ENCODE measurements around the gene SH2D7.

SH2D7 gene

GRCh38 chr15:78104566-78105475, 12.5 kb downstream of the SH2D7 start:
- no peak for DNase-seq (ENCODE audit: low read depth)

GRCh38 chr15:78105476-78106241, 13.3 kb downstream of the SH2D7 start:
- no peak for DNase-seq (ENCODE audit: low read depth)

GRCh38 chr15:78107471-78107870, 15.1 kb downstream of the SH2D7 start:
- DNase-seq (ENCODE audit: low read depth) = no peak

GRCh38 chr15:78108300-78109084, 16.1 kb downstream of the SH2D7 start:
- peak; percentile 66 for DNase-seq (ENCODE audit: low read depth)

- DNase-seq (ENCODE audit: low read depth) = no peak
Measured at GRCh38 chr15:78109156-78109555, 16.8 kb downstream of the SH2D7 start.

- DNase-seq (ENCODE audit: low read depth) = no peak
Measured at GRCh38 chr15:78110096-78110495, 17.7 kb downstream of the SH2D7 start.

GRCh38 chr15:78110916-78111475, 18.6 kb downstream of the SH2D7 start:
- no peak for DNase-seq (ENCODE audit: low read depth)

GRCh38 chr15:78111788-78112187, 19.4 kb downstream of the SH2D7 start:
- no peak for DNase-seq (ENCODE audit: low read depth)

GRCh38 chr15:78112551-78112950, 20.2 kb downstream of the SH2D7 start:
- no peak for DNase-seq (ENCODE audit: low read depth)

- no peak for DNase-seq (ENCODE audit: low read depth)
Measured at GRCh38 chr15:78120523-78120922, 28.2 kb downstream of the SH2D7 start.

GRCh38 chr15:78125267-78125666, 32.9 kb downstream of the SH2D7 start:
- DNase-seq (ENCODE audit: low read depth) = no peak

GRCh38 chr15:78127882-78128281, 35.5 kb downstream of the SH2D7 start:
- no peak for DNase-seq (ENCODE audit: low read depth)

GRCh38 chr15:78129077-78129750, 36.9 kb downstream of the SH2D7 start:
- DNase-seq (ENCODE audit: low read depth) = no peak

GRCh38 chr15:78129751-78130287, 37.5 kb downstream of the SH2D7 start:
- DNase-seq (ENCODE audit: low read depth) = no peak

GRCh38 chr15:78130466-78131294, 38.3 kb downstream of the SH2D7 start:
- DNase-seq (ENCODE audit: low read depth) = no peak

- no peak for DNase-seq (ENCODE audit: low read depth)
Measured at GRCh38 chr15:78131295-78132061, 39.1 kb downstream of the SH2D7 start, which contains the start of gene CIB2. Gene CIB2 (minus strand): TSS chr15:78131445. CDS start chr15:78131215, 230 bp downstream.

- DNase-seq (ENCODE audit: low read depth) = no peak
Measured at GRCh38 chr15:78133801-78134200, 41.4 kb downstream of the SH2D7 start.

- DNase-seq (ENCODE audit: low read depth) = no peak
Measured at GRCh38 chr15:78139578-78139977, 47.2 kb downstream of the SH2D7 start.

- no peak for DNase-seq (ENCODE audit: low read depth)
Measured at GRCh38 chr15:78140292-78140691, 47.9 kb downstream of the SH2D7 start.

Measured in stromal cell of bone marrow (primary cell).